Measurements from ENCODE around the gene EHBP1. TPM values are rescaled to one million over a fixed set of nuclear protein-coding genes. Genes with fewer than 3 reads are reported as not detected.

EHBP1 gene
- total and polyA plus RNA-seq, 2 donors (not counting 1 experiment from before 2014, with no cell fraction given): 129 to 191 TPM

GRCh38 chr2:62661263-62661635, 44.3 kb upstream of the EHBP1 start:
- Histone ChIP-seq H3K27me3 (ENCODE audit: control insufficient read depth, insufficient read depth, low read length) (no peaks in the 10 kb centered on the region), H3K4me3 (replicated peaks in 1 of 4; ENCODE audit: control extremely low read depth in 1 of 4, insufficient read depth in 1 of 4, low read depth in 3 of 4, low read length in 4 of 4) (no peak overlapping the region), H3K4me1 (ENCODE audit: control insufficient read depth, extremely low read depth, insufficient read depth, low read length) (peaks cover 24% of the 10 kb centered on the region), H2AFZ (ENCODE audit: low read length) (no peak overlapping the region), H3K9ac (ENCODE audit: insufficient read depth, low read length) (no peak overlapping the region), H3K9me3 (ENCODE audit: control insufficient read depth, insufficient read depth, low read depth, low read length) (no peaks in the 10 kb centered on the region), H3K36me3 (ENCODE audit: control insufficient read depth, insufficient read depth, low read length) (no peaks in the 10 kb centered on the region), H3K4me2 (ENCODE audit: extremely low read depth, insufficient read depth, low read length) (no peak overlapping the region), H4K20me1 (ENCODE audit: control insufficient read depth, extremely low read depth, insufficient read depth, low read length) (no peaks in the 10 kb centered on the region), H3K27ac (ENCODE audit: insufficient read depth, low read length) (peak overlapping the region; percentile 14), H3K79me2 (ENCODE audit: control insufficient read depth, insufficient read depth, low read length) (no peaks in the 10 kb centered on the region)
- DNase-seq (ENCODE audit: low read depth in 2 of 2): peak in 1 of 2 donors; percentile 34
- no peak for TF ChIP-seq CTCF (conservative IDR thresholded peaks at IDR 0.05 in 1 of 2, IDR thresholded peaks at IDR 0.05 in 1 of 2; ENCODE audit: low read depth in 1 of 2, low read length in 2 of 2)
- no peak for TF ChIP-seq EZH2 (IDR thresholded peaks at IDR 0.05; ENCODE audit: low read length, missing control alignments)

- no peaks in the 10 kb centered on the region for H3K36me3 ChIP-seq (ENCODE audit: control insufficient read depth, insufficient read depth, low read length)
- H3K4me1 ChIP-seq (ENCODE audit: control insufficient read depth, extremely low read depth, insufficient read depth, low read length): peaks cover 24% of the 10 kb centered on the region
- no peak overlapping the region for H3K4me3 ChIP-seq (replicated peaks in 1 of 4; ENCODE audit: control extremely low read depth in 1 of 4, insufficient read depth in 1 of 4, low read depth in 3 of 4, low read length in 4 of 4)
- no peaks in the 10 kb centered on the region for H3K79me2 ChIP-seq (ENCODE audit: control insufficient read depth, insufficient read depth, low read length)
- no peaks in the 10 kb centered on the region for H3K9me3 ChIP-seq (ENCODE audit: control insufficient read depth, insufficient read depth, low read depth, low read length)
- no peak for TF ChIP-seq EZH2 (IDR thresholded peaks at IDR 0.05; ENCODE audit: low read length, missing control alignments)
- no peak for TF ChIP-seq CTCF (conservative IDR thresholded peaks at IDR 0.05 in 1 of 2, IDR thresholded peaks at IDR 0.05 in 1 of 2; ENCODE audit: low read depth in 1 of 2, low read length in 2 of 2)
- H3K9ac ChIP-seq (ENCODE audit: insufficient read depth, low read length): no peak overlapping the region
- H4K20me1 ChIP-seq (ENCODE audit: control insufficient read depth, extremely low read depth, insufficient read depth, low read length): no peaks in the 10 kb centered on the region
- H2AFZ ChIP-seq (ENCODE audit: low read length): no peak overlapping the region
- H3K27me3 ChIP-seq (ENCODE audit: control insufficient read depth, insufficient read depth, low read length): no peaks in the 10 kb centered on the region
- DNase-seq (ENCODE audit: low read depth in 2 of 2): no peak
- peak overlapping the region; percentile 32 for H3K4me2 ChIP-seq (ENCODE audit: extremely low read depth, insufficient read depth, low read length)
- H3K27ac ChIP-seq (ENCODE audit: insufficient read depth, low read length): no peak overlapping the region
Observed at GRCh38 chr2:62662131-62662530, 43.4 kb upstream of the EHBP1 start.

DNA sequence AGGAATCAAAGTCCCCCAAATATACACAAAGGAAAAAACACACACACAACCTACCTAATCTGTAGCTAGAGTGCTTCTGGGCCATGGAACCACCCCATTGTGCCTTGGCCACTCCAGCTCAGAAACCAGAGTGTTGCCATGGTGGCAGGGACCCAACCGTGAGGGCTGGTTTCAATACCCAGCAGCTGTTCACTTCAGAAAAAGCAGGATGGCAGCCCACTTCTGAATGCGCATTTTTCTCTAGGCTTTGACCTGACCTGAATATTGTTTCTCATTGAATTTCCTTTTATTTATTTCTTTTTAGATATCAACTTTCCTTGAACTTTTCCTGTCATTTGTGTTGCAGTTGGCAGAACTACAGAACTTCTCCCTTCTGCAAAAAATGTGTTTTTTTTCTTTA, 43.0 kb upstream of the EHBP1 start:
- Histone ChIP-seq H3K27ac (ENCODE audit: insufficient read depth, low read length) (no peak overlapping the region), H3K27me3 (ENCODE audit: control insufficient read depth, insufficient read depth, low read length) (no peaks in the 10 kb centered on the region), H3K4me3 (replicated peaks in 1 of 4; ENCODE audit: control extremely low read depth in 1 of 4, insufficient read depth in 1 of 4, low read depth in 3 of 4, low read length in 4 of 4) (no peak overlapping the region), H4K20me1 (ENCODE audit: control insufficient read depth, extremely low read depth, insufficient read depth, low read length) (no peaks in the 10 kb centered on the region), H3K4me2 (ENCODE audit: extremely low read depth, insufficient read depth, low read length) (peak overlapping the region; percentile 32), H3K9me3 (ENCODE audit: control insufficient read depth, insufficient read depth, low read depth, low read length) (no peaks in the 10 kb centered on the region), H3K36me3 (ENCODE audit: control insufficient read depth, insufficient read depth, low read length) (no peaks in the 10 kb centered on the region), H3K4me1 (ENCODE audit: control insufficient read depth, extremely low read depth, insufficient read depth, low read length) (peaks cover 24% of the 10 kb centered on the region), H3K9ac (ENCODE audit: insufficient read depth, low read length) (no peak overlapping the region), H2AFZ (ENCODE audit: low read length) (no peak overlapping the region), H3K79me2 (ENCODE audit: control insufficient read depth, insufficient read depth, low read length) (no peaks in the 10 kb centered on the region)
- no peak for TF ChIP-seq EZH2 (IDR thresholded peaks at IDR 0.05; ENCODE audit: low read length, missing control alignments)
- no peak for TF ChIP-seq CTCF (conservative IDR thresholded peaks at IDR 0.05 in 1 of 2, IDR thresholded peaks at IDR 0.05 in 1 of 2; ENCODE audit: low read depth in 1 of 2, low read length in 2 of 2)
- DNase-seq (ENCODE audit: low read depth in 2 of 2): peak in 1 of 2 donors; percentile 47

Measured in fibroblast of lung (primary cell).